ENCODE measurements around the gene TEC.

DNA sequence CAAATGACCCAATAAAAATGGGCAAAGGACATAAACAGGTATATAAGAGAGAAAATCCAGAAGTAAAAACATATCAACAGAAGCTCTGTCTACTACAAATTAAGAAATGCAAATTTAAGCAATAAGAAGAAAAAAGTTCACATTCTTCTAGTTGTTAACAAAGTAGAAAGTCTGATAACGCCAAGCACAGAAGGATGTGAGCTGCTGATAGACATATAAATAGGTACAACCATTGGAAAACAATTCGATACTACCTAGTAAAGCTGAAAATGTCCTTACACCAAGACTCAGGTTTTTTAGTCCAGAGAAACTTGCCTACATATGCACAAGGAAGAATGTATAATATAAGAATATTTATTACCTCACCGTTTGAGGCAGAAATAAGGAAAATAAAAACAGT, 35.9 kb upstream of the TEC start:
- TF ChIP-seq, protein P1, sequence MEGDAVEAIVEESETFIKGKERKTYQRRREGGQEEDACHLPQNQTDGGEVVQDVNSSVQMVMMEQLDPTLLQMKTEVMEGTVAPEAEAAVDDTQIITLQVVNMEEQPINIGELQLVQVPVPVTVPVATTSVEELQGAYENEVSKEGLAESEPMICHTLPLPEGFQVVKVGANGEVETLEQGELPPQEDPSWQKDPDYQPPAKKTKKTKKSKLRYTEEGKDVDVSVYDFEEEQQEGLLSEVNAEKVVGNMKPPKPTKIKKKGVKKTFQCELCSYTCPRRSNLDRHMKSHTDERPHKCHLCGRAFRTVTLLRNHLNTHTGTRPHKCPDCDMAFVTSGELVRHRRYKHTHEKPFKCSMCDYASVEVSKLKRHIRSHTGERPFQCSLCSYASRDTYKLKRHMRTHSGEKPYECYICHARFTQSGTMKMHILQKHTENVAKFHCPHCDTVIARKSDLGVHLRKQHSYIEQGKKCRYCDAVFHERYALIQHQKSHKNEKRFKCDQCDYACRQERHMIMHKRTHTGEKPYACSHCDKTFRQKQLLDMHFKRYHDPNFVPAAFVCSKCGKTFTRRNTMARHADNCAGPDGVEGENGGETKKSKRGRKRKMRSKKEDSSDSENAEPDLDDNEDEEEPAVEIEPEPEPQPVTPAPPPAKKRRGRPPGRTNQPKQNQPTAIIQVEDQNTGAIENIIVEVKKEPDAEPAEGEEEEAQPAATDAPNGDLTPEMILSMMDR (IDR thresholded peaks at IDR 0.05): no peak
- TF ChIP-seq POLR2A (IDR thresholded peaks at IDR 0.05): no peak
